ENCODE data around the gene NR3C2. TPM values are rescaled to one million over a fixed set of nuclear protein-coding genes. Genes with fewer than 3 reads are reported as not detected.

Gene NR3C2
- total RNA-seq, 1 donor from 2014 or later: 16.7 TPM

- no peaks in the 10 kb centered on the region for H3K9me3 ChIP-seq (ENCODE audit: control insufficient read depth in 3 of 3, low read length in 3 of 3)
- no peaks in the 10 kb centered on the region for H3K27me3 ChIP-seq (ENCODE audit: control insufficient read depth in 3 of 3, insufficient read depth in 3 of 3, low read length in 3 of 3)
- H3K4me3 ChIP-seq (ENCODE audit: low read length in 3 of 3): no peak overlapping the region
- no peak overlapping the region for H3K27ac ChIP-seq (ENCODE audit: low read depth, low read length)
- H3K4me1 ChIP-seq (ENCODE audit: control insufficient read depth in 3 of 3, insufficient read depth in 3 of 3, low read length in 3 of 3): peaks cover 6 to 31% (median 13%) of the 10 kb centered on the region in 3 donors
- no peak overlapping the region for H3K9ac ChIP-seq (ENCODE audit: low read depth in 1 of 3, low read length in 3 of 3)
- no peaks in the 10 kb centered on the region for H3K36me3 ChIP-seq (ENCODE audit: control insufficient read depth in 3 of 3, insufficient read depth in 3 of 3, low read length in 3 of 3)
Observed at GRCh38 chr4:148041606-148042329, 400.4 kb downstream of the NR3C2 start.

GRCh38 chr4:148034813-148035212, 407.4 kb downstream of the NR3C2 start:
- peaks cover 4 to 6% (median 6%) of the 10 kb centered on the region in 3 donors for H3K4me1 ChIP-seq (ENCODE audit: control insufficient read depth in 3 of 3, insufficient read depth in 3 of 3, low read length in 3 of 3)
- H3K9ac ChIP-seq (ENCODE audit: low read depth in 1 of 3, low read length in 3 of 3): no peak overlapping the region
- no peaks in the 10 kb centered on the region for H3K27me3 ChIP-seq (ENCODE audit: control insufficient read depth in 3 of 3, insufficient read depth in 3 of 3, low read length in 3 of 3)
- H3K27ac ChIP-seq (ENCODE audit: low read depth, low read length): no peak overlapping the region
- no peak overlapping the region for H3K4me3 ChIP-seq (ENCODE audit: low read length in 3 of 3)
- no peaks in the 10 kb centered on the region for H3K36me3 ChIP-seq (ENCODE audit: control insufficient read depth in 3 of 3, insufficient read depth in 3 of 3, low read length in 3 of 3)
- H3K9me3 ChIP-seq (ENCODE audit: control insufficient read depth in 3 of 3, low read length in 3 of 3): no peaks in the 10 kb centered on the region

GRCh38 chr4:148030193-148030873, 411.9 kb downstream of the NR3C2 start:
- no peak overlapping the region for H3K27ac ChIP-seq (ENCODE audit: low read depth, low read length)

GRCh38 chr4:148029781-148030180, 412.4 kb downstream of the NR3C2 start:
- H3K4me3 ChIP-seq (ENCODE audit: low read length in 3 of 3): no peak overlapping the region
- peaks cover 6 to 21% (median 10%) of the 10 kb centered on the region in 3 donors for H3K4me1 ChIP-seq (ENCODE audit: control insufficient read depth in 3 of 3, insufficient read depth in 3 of 3, low read length in 3 of 3)
- H3K27me3 ChIP-seq (ENCODE audit: control insufficient read depth in 3 of 3, insufficient read depth in 3 of 3, low read length in 3 of 3): no peaks in the 10 kb centered on the region
- no peaks in the 10 kb centered on the region for H3K9me3 ChIP-seq (ENCODE audit: control insufficient read depth in 3 of 3, low read length in 3 of 3)
- H3K27ac ChIP-seq (ENCODE audit: low read depth, low read length): no peak overlapping the region
- no peaks in the 10 kb centered on the region for H3K36me3 ChIP-seq (ENCODE audit: control insufficient read depth in 3 of 3, insufficient read depth in 3 of 3, low read length in 3 of 3)
- H3K9ac ChIP-seq (ENCODE audit: low read depth in 1 of 3, low read length in 3 of 3): no peak overlapping the region

More at GRCh38 chr4:148030193-148030873, 411.9 kb downstream of the NR3C2 start:
- no peak overlapping the region for H3K9ac ChIP-seq (ENCODE audit: low read depth in 1 of 3, low read length in 3 of 3)
- no peaks in the 10 kb centered on the region for H3K36me3 ChIP-seq (ENCODE audit: control insufficient read depth in 3 of 3, insufficient read depth in 3 of 3, low read length in 3 of 3)
- H3K4me3 ChIP-seq (ENCODE audit: low read length in 3 of 3): no peak overlapping the region
- no peaks in the 10 kb centered on the region for H3K27me3 ChIP-seq (ENCODE audit: control insufficient read depth in 3 of 3, insufficient read depth in 3 of 3, low read length in 3 of 3)
- no peaks in the 10 kb centered on the region for H3K9me3 ChIP-seq (ENCODE audit: control insufficient read depth in 3 of 3, low read length in 3 of 3)
- H3K4me1 ChIP-seq (ENCODE audit: control insufficient read depth in 3 of 3, insufficient read depth in 3 of 3, low read length in 3 of 3): peaks cover 8 to 21% (median 10%) of the 10 kb centered on the region in 3 donors

All from skeletal muscle tissue (tissue), 4 donors.